ENCODE results near the gene EFNA3. TPM values are rescaled to one million over a fixed set of nuclear protein-coding genes. Genes with fewer than 3 reads are reported as not detected.

EFNA3 gene
- total and polyA plus RNA-seq, 2 of the 4 experiments (the other 2 are of a cell fraction): 0.72 to 1.6 TPM

- TF ChIP-seq SMC3 (IDR thresholded peaks at IDR 0.05; ENCODE audit: low read depth, low read length) (no peak), BHLHE40 (IDR thresholded peaks at IDR 0.05; ENCODE audit: low read depth, low read length) (0 out of 2 replicates have a peak, but pooled peaks have one; percentile 44)
Observed at GRCh38 chr1:155064111-155064831, 14.4 kb upstream of the EFNA3 start (continued).

GRCh38 chr1:155064832-155065429 is 13.7 kb upstream of the EFNA3 start:
- Histone ChIP-seq H4K5ac (ENCODE audit: low read depth, low read length) (no peak overlapping the region), H3K9me1 (ENCODE audit: insufficient read depth, low read length) (peaks cover 3% of the 10 kb centered on the region; the same call in 1 of the 2 replicates), H3K4me3 (ENCODE audit: insufficient read depth, low read depth, low read length) (no peak overlapping the region), H2BK15ac (ENCODE audit: low read depth, low read length) (no peak overlapping the region), H4K20me1 (ENCODE audit: insufficient read depth, low read length) (peaks cover 17% of the 10 kb centered on the region), H3K9me3 (ENCODE audit: control insufficient read depth, insufficient read depth, low read length) (no peaks in the 10 kb centered on the region), H2AK9ac (replicated peaks; ENCODE audit: low read depth, low read length, poor library complexity) (no peak overlapping the region), H3K56ac (ENCODE audit: extremely low read depth, insufficient read depth, low read length) (no peak overlapping the region), H2BK120ac (ENCODE audit: low read depth, low read length) (no peak overlapping the region), H3K23ac (ENCODE audit: low read depth, low read length) (no peak overlapping the region), H3K27ac (ENCODE audit: insufficient read depth, low read length) (no peak overlapping the region), H2BK20ac (ENCODE audit: low read depth, low read length) (no peak overlapping the region), H3K79me1 (ENCODE audit: low read depth in 1 of 2, low read length in 2 of 2) (peaks cover 10 to 17% of the 10 kb centered on the region in 2 experiments), H3K27me3 (ENCODE audit: control insufficient read depth, insufficient read depth, low read length) (no peaks in the 10 kb centered on the region), H2AFZ (replicated peaks; ENCODE audit: low read length, poor library complexity) (no peak overlapping the region), H3K9ac (ENCODE audit: low read depth, low read length) (no peak overlapping the region), H2AK5ac (ENCODE audit: low read depth, low read length) (no peak overlapping the region), H3K4me1 (ENCODE audit: control insufficient read depth, insufficient read depth, low read length) (peaks cover 4% of the 10 kb centered on the region; the same call in 1 of the 2 replicates), H3K4ac (ENCODE audit: low read depth, low read length) (no peak overlapping the region), H4K8ac (ENCODE audit: low read depth in 2 of 2, low read length in 2 of 2) (no peak overlapping the region), H4K91ac (ENCODE audit: insufficient read depth, low read depth, low read length) (no peak overlapping the region), H3K14ac (replicated peaks; ENCODE audit: low read depth, low read length) (no peak overlapping the region), H3K36me3 (ENCODE audit: control insufficient read depth, insufficient read depth, low read length) (peaks cover 21% of the 10 kb centered on the region; the same call in 1 of the 2 replicates), H3K18ac (ENCODE audit: low read depth, low read length) (no peak overlapping the region), H3K4me2 (ENCODE audit: low read depth, low read length) (peak overlapping the region; percentile 57; the same call in 1 of the 2 replicates), H2BK5ac (ENCODE audit: low read depth, low read length, poor library complexity, severe bottlenecking) (no peak overlapping the region)
- intact Hi-C loops (cut with micrococcal nuclease): loop anchor here (5.0 kb wide), 1 partner anchor 108 kb away; the partner anchor contains the start of gene PBXIP1
- in situ Hi-C loops (cut with MboI; ENCODE audit: low sequenced_read_pairs): no loop called here
- WGBS, 2 experiments (ENCODE audit: extremely low coverage in 2 of 2, insufficient read length in 1 of 2): 14% methylated on average over 1 of the region's 5 CpGs; no CpG with 5 or more reads in 1 of the 2 experiments
- BruUV-seq (replicated peaks): no TSS peak
- DNase-seq: no peak
- POLR2A ChIA-PET (ENCODE audit: unreplicated experiment): no interaction called here
- CTCF ChIA-PET: interaction anchor here (2.1 to 2.3 kb wide), 2 partner anchors 20 to 26 kb away, joined by 7 to 9 read pairs; no protein-coding TSS in a partner anchor
- no peak for ATAC-seq (ENCODE audit: low read depth)
- dilution Hi-C loops (cut with HindIII; ENCODE audit: low sequenced_read_pairs, unreplicated experiment): no loop called here
- TF ChIP-seq MXI1 (IDR thresholded peaks at IDR 0.05; ENCODE audit: borderline replicate concordance, low read depth, low read length) (no peak), NFE2L2 (IDR thresholded peaks at IDR 0.05; ENCODE audit: low read depth, low read length) (no peak), CEBPB (IDR thresholded peaks at IDR 0.05; ENCODE audit: low read depth, low read length) (no peak), POLR2A (IDR thresholded peaks at IDR 0.05; ENCODE audit: low read depth, low read length) (no peak), RAD21 (IDR thresholded peaks at IDR 0.05; ENCODE audit: low read length) (no peak), ELK1 (IDR thresholded peaks at IDR 0.05; ENCODE audit: borderline replicate concordance, low read depth, low read length) (no peak), USF2 (IDR thresholded peaks at IDR 0.05; ENCODE audit: low read depth, low read length) (no peak), SMC3 (IDR thresholded peaks at IDR 0.05; ENCODE audit: low read depth, low read length) (no peak), CTCF (conservative IDR thresholded peaks at IDR 0.05; ENCODE audit: low read depth, low read length) (no peak), FOS (IDR thresholded peaks at IDR 0.05; ENCODE audit: low read depth, low read length) (no peak)
